A673 (cell line): ENCODE measurements around the gene AGER. TPM values are rescaled to one million over a fixed set of nuclear protein-coding genes. Genes with fewer than 3 reads are reported as not detected.

ENCODE experiments used
- BruUV-seq: library from RNA; stranded (reverse); fragments of 400-500 nt; replicated peaks from 2 replicates; lab custom pipeline; 2021; lab: Mats Ljungman, UMichigan
- CTCF ChIA-PET: fragments of 300-600 bp; sonication (Branson Sonifier 250); formaldehyde crosslinking; loops from one replicate; lab custom pipeline; 2022; ENCODE audit warnings: antibody characterized with exemption; lab: Charles Lee
- POLR2A ChIA-PET: fragments of 300-600 bp; sonication (Branson Sonifier 250); formaldehyde crosslinking; loops from one replicate; lab custom pipeline; 2022; ENCODE audit warnings: antibody characterized with exemption; ENCODE audit not compliant: low non-redundant PET; lab: Charles Lee
- DNase-seq: peaks from one replicate; pipeline ENCODE4 v3.0.0-alpha.2; 2015; ENCODE audit warnings: low spot score
- H3K27ac ChIP-seq: fragments of 200-600 bp; sonication (generic); 2 replicates; pipeline ENCODE4 v1.5.1; 2016; ENCODE audit warnings: mixed run types, low read depth, mild to moderate bottlenecking, mixed read lengths, antibody characterized with exemption, low read length; ENCODE audit not compliant: poor library complexity, severe bottlenecking
- H3K27me3 ChIP-seq: fragments of 200-600 bp; sonication (generic); replicated peaks from 2 replicates; pipeline ENCODE4 v1.6.1; 2017; ENCODE audit warnings: mixed run types, low read depth, mild to moderate bottlenecking, mixed read lengths, antibody characterized with exemption, low read length; ENCODE audit not compliant: insufficient read depth, poor library complexity
- H3K36me3 ChIP-seq: fragments of 200-600 bp; sonication (generic); 2 replicates; pipeline ENCODE4 v1.6.1; 2016; ENCODE audit warnings: mixed run types, mild to moderate bottlenecking, mixed read lengths, antibody characterized with exemption, low read length; ENCODE audit not compliant: insufficient read depth, poor library complexity, severe bottlenecking
- H3K4me1 ChIP-seq: fragments of 200-600 bp; sonication (generic); 2 replicates; pipeline ENCODE4 v1.6.1; 2017; ENCODE audit warnings: mixed run types, mild to moderate bottlenecking, mixed read lengths, antibody characterized with exemption, low read length; ENCODE audit not compliant: insufficient read depth, poor library complexity, severe bottlenecking
- H3K4me3 ChIP-seq: fragments of 200-600 bp; sonication (generic); 2 replicates; pipeline ENCODE4 v1.5.1; 2016; ENCODE audit warnings: low read depth, mixed run types, mild to moderate bottlenecking, mixed read lengths, low read length; ENCODE audit not compliant: poor library complexity, severe bottlenecking
- H3K9me3 ChIP-seq: fragments of 200-600 bp; sonication (generic); 2 replicates; pipeline ENCODE4 v1.6.1; 2016; ENCODE audit warnings: mixed run types, low read depth, mild to moderate bottlenecking, mixed read lengths, antibody characterized with exemption, low read length; ENCODE audit not compliant: poor library complexity, severe bottlenecking
- CTCF ChIP-seq: fragments of 300-800, 200-600 bp; sonication (generic); conservative IDR thresholded peaks from 2 replicates; pipeline ENCODE4 v1.5.1; 2017; ENCODE audit warnings: low read depth, mild to moderate bottlenecking, antibody characterized with exemption, low read length, moderate library complexity, mixed read lengths
- EZH2 ChIP-seq: fragments of 200-600 bp; sonication (generic); IDR thresholded peaks from 2 replicates; pipeline ENCODE4 v1.6.1; 2017; ENCODE audit warnings: borderline replicate concordance, low read depth, mild to moderate bottlenecking, mixed read lengths, antibody characterized with exemption, low read length; ENCODE audit not compliant: poor library complexity, severe bottlenecking
- intact Hi-C: fragments of 100-400 bp; cut with micrococcal nuclease; formaldehyde crosslinking; loops from one replicate; pipeline ENCODE4 v1.10.0; 2022; ENCODE audit not compliant: unreplicated experiment
- total RNA-seq: library from RNA; stranded (reverse); gene quantifications from 2 replicates; pipeline ENCODE4 v1.2.3, GENCODE V29; 2021

AGER gene
- total RNA-seq, 1 experiment from 2014 or later: 13.3 TPM

- CTCF ChIA-PET: no interaction called here
- TF ChIP-seq CTCF (no peak), EZH2 (no peak)
Observed at GRCh38 chr6:32183483-32184083, 470 bp downstream of the AGER start.

GRCh38 chr6:32183030-32183429 lies 1.0 kb downstream of the AGER start:
- peaks cover 7% of the 10 kb centered on the region for H3K4me1 ChIP-seq
- no peak for DNase-seq
- H3K4me3 ChIP-seq: no peak overlapping the region
- H3K27me3 ChIP-seq: no peaks in the 10 kb centered on the region
- BruUV-seq: no TSS peak
- TF ChIP-seq EZH2 (no peak), CTCF (no peak)
- intact Hi-C loops: no loop called here
- peaks cover 45% of the 10 kb centered on the region for H3K36me3 ChIP-seq
- ChIA-PET POLR2A (no interaction called here), CTCF (no interaction called here)
- no peaks in the 10 kb centered on the region for H3K9me3 ChIP-seq
- H3K27ac ChIP-seq: peak overlapping the region; percentile 37

More at GRCh38 chr6:32183483-32184083, 470 bp downstream of the AGER start:
- no peak for DNase-seq
- Histone ChIP-seq H3K27me3 (no peaks in the 10 kb centered on the region), H3K27ac (peak overlapping the region; percentile 37), H3K9me3 (no peaks in the 10 kb centered on the region), H3K4me1 (peaks cover 7% of the 10 kb centered on the region), H3K36me3 (peaks cover 45% of the 10 kb centered on the region), H3K4me3 (no peak overlapping the region)
- POLR2A ChIA-PET: no interaction called here
- intact Hi-C loops: no loop called here
- BruUV-seq: no TSS peak

GRCh38 chr6:32182555-32182981 lies 1.5 kb downstream of the AGER start:
- intact Hi-C loops: no loop called here
- Histone ChIP-seq H3K9me3 (no peaks in the 10 kb centered on the region), H3K27me3 (no peaks in the 10 kb centered on the region), H3K36me3 (peaks cover 40% of the 10 kb centered on the region), H3K4me1 (peaks cover 7% of the 10 kb centered on the region), H3K27ac (peak overlapping the region; percentile 37), H3K4me3 (no peak overlapping the region)
- DNase-seq: no peak
- no TSS peak for BruUV-seq
- TF ChIP-seq CTCF (no peak), EZH2 (no peak)
- CTCF ChIA-PET: no interaction called here
- POLR2A ChIA-PET: no interaction called here
